ENCODE results near the gene PEPD. TPM values are rescaled to one million over a fixed set of nuclear protein-coding genes. Genes with fewer than 3 reads are reported as not detected.
A peak's percentile ranks its signal among the peaks of the same experiment; 100 is the strongest.

Gene PEPD
- total and polyA plus RNA-seq, 3 experiments from 2014 or later, result 47.9 to 109 (median 49.0) TPM

- Mint-ChIP-seq H3K4me3 (no peak overlapping the region), H3K36me3 (no peaks in the 10 kb centered on the region), H3K27me3 (no peaks in the 10 kb centered on the region), H3K9me3 (no peaks in the 10 kb centered on the region), H3K27ac (no peak overlapping the region), H3K4me1 (peaks cover 2 to 9% (median 5%) of the 10 kb centered on the region in 3 donors)
- H3K36me3 ChIP-seq (ENCODE audit: insufficient read depth, low read length), result no peaks in the 10 kb centered on the region
- H3K27me3 ChIP-seq (ENCODE audit: insufficient read depth, low read length, poor library complexity, severe bottlenecking), result no peaks in the 10 kb centered on the region
- POLR2A ChIA-PET, result no interaction called here
- no peak for DNase-seq
- no peaks in the 10 kb centered on the region for H3K9me3 ChIP-seq (ENCODE audit: low read length)
- H3K4me3 ChIP-seq (ENCODE audit: low read length), result no peak overlapping the region
- CTCF ChIA-PET, result interaction anchor here (2.2 kb wide), 1 partner anchor 13 kb away, joined by 8 read pairs; no protein-coding TSS in a partner anchor
- no peaks in the 10 kb centered on the region for H3K4me1 ChIP-seq (ENCODE audit: insufficient read depth, low read length)
- H3K27ac ChIP-seq (ENCODE audit: low read depth, low read length), result no peak overlapping the region
Measured at GRCh38 chr19:33419788-33420130, 101.8 kb downstream of the PEPD start.

GRCh38 chr19:33418871-33419787 lies 102.5 kb downstream of the PEPD start:
- Mint-ChIP-seq H3K27ac (no peak overlapping the region), H3K4me1 (peaks cover 2 to 9% (median 5%) of the 10 kb centered on the region in 3 donors), H3K36me3 (no peaks in the 10 kb centered on the region), H3K27me3 (no peaks in the 10 kb centered on the region), H3K4me3 (no peak overlapping the region), H3K9me3 (no peaks in the 10 kb centered on the region)
- Histone ChIP-seq H3K27ac (ENCODE audit: low read depth, low read length) (no peak overlapping the region), H3K27me3 (ENCODE audit: insufficient read depth, low read length, poor library complexity, severe bottlenecking) (no peaks in the 10 kb centered on the region), H3K4me1 (ENCODE audit: insufficient read depth, low read length) (no peaks in the 10 kb centered on the region), H3K4me3 (ENCODE audit: low read length) (no peak overlapping the region), H3K9me3 (ENCODE audit: low read length) (no peaks in the 10 kb centered on the region), H3K36me3 (ENCODE audit: insufficient read depth, low read length) (no peaks in the 10 kb centered on the region)
- ChIA-PET POLR2A (no interaction called here), CTCF (interaction anchor here (0.9 to 2.2 kb wide), 2 partner anchors 11 to 12 kb away, joined by 6 to 8 read pairs; no protein-coding TSS in a partner anchor)
- DNase-seq, result no peak

GRCh38 chr19:33418461-33418860 lies 103.1 kb downstream of the PEPD start:
- Histone ChIP-seq H3K9me3 (ENCODE audit: low read length) (no peaks in the 10 kb centered on the region), H3K27ac (ENCODE audit: low read depth, low read length) (no peak overlapping the region), H3K27me3 (ENCODE audit: insufficient read depth, low read length, poor library complexity, severe bottlenecking) (no peaks in the 10 kb centered on the region), H3K36me3 (ENCODE audit: insufficient read depth, low read length) (no peaks in the 10 kb centered on the region), H3K4me3 (ENCODE audit: low read length) (no peak overlapping the region), H3K4me1 (ENCODE audit: insufficient read depth, low read length) (no peaks in the 10 kb centered on the region)
- Mint-ChIP-seq H3K27me3 (no peaks in the 10 kb centered on the region), H3K36me3 (no peaks in the 10 kb centered on the region), H3K27ac (peak overlapping the region in 1 of 8 donors; percentile 31), H3K4me3 (no peak overlapping the region), H3K9me3 (no peaks in the 10 kb centered on the region), H3K4me1 (peaks cover 2 to 9% (median 5%) of the 10 kb centered on the region in 3 donors)
- DNase-seq, result no peak
- POLR2A ChIA-PET, result no interaction called here
- CTCF ChIA-PET, result interaction anchor here (0.9 to 2.2 kb wide), 2 partner anchors 11 to 12 kb away, joined by 6 to 8 read pairs; no protein-coding TSS in a partner anchor

GRCh38 chr19:33417751-33418150 lies 103.8 kb downstream of the PEPD start:
- Mint-ChIP-seq H3K36me3 (no peaks in the 10 kb centered on the region), H3K4me1 (peaks cover 2 to 9% (median 5%) of the 10 kb centered on the region in 3 donors), H3K27ac (no peak overlapping the region), H3K27me3 (no peaks in the 10 kb centered on the region), H3K9me3 (no peaks in the 10 kb centered on the region), H3K4me3 (no peak overlapping the region)
- no peaks in the 10 kb centered on the region for H3K4me1 ChIP-seq (ENCODE audit: insufficient read depth, low read length)
- ChIA-PET POLR2A (no interaction called here), CTCF (interaction anchor here (0.7 to 2.2 kb wide), 3 partner anchors 11 to 153 kb away, joined by 3 to 8 read pairs (median 3); no protein-coding TSS in a partner anchor)
- H3K27ac ChIP-seq (ENCODE audit: low read depth, low read length), result no peak overlapping the region
- no peak for DNase-seq
- no peaks in the 10 kb centered on the region for H3K9me3 ChIP-seq (ENCODE audit: low read length)
- no peaks in the 10 kb centered on the region for H3K36me3 ChIP-seq (ENCODE audit: insufficient read depth, low read length)
- no peak overlapping the region for H3K4me3 ChIP-seq (ENCODE audit: low read length)
- no peaks in the 10 kb centered on the region for H3K27me3 ChIP-seq (ENCODE audit: insufficient read depth, low read length, poor library complexity, severe bottlenecking)

GRCh38 chr19:33416307-33417215 lies 105.0 kb downstream of the PEPD start:
- peak overlapping the region; percentile 30 for H3K4me3 ChIP-seq (ENCODE audit: low read length)
- no peaks in the 10 kb centered on the region for H3K36me3 ChIP-seq (ENCODE audit: insufficient read depth, low read length)
- H3K27ac ChIP-seq (ENCODE audit: low read depth, low read length), result no peak overlapping the region
- peak; percentile 43 to 73 (median 48) for DNase-seq
- H3K27me3 ChIP-seq (ENCODE audit: insufficient read depth, low read length, poor library complexity, severe bottlenecking), result no peaks in the 10 kb centered on the region
- CTCF ChIA-PET, result interaction anchor here (0.6 to 1.9 kb wide), 15 partner anchors 9 to 355 kb away, joined by 3 to 14 read pairs (median 4); no protein-coding TSS in a partner anchor
- POLR2A ChIA-PET, result no interaction called here
- H3K4me1 ChIP-seq (ENCODE audit: insufficient read depth, low read length), result no peaks in the 10 kb centered on the region
- Mint-ChIP-seq H3K4me1 (peaks cover 2 to 9% (median 5%) of the 10 kb centered on the region in 3 donors), H3K36me3 (no peaks in the 10 kb centered on the region), H3K4me3 (peak overlapping the region; percentile 54 to 83 (median 72)), H3K27me3 (no peaks in the 10 kb centered on the region), H3K27ac (peak overlapping the region in 2 of 8 donors; percentile 51 to 64), H3K9me3 (no peaks in the 10 kb centered on the region)
- H3K9me3 ChIP-seq (ENCODE audit: low read length), result no peaks in the 10 kb centered on the region

GRCh38 chr19:33414667-33415605 lies 106.7 kb downstream of the PEPD start:
- peaks cover 0 to 10% (median 0%) of the 10 kb centered on the region in 3 donors for H3K36me3 Mint-ChIP-seq
- Histone ChIP-seq H3K4me3 (ENCODE audit: low read length) (no peak overlapping the region), H3K27me3 (ENCODE audit: insufficient read depth, low read length, poor library complexity, severe bottlenecking) (no peaks in the 10 kb centered on the region), H3K27ac (ENCODE audit: low read depth, low read length) (no peak overlapping the region), H3K36me3 (ENCODE audit: insufficient read depth, low read length) (no peaks in the 10 kb centered on the region), H3K9me3 (ENCODE audit: low read length) (no peaks in the 10 kb centered on the region), H3K4me1 (ENCODE audit: insufficient read depth, low read length) (no peaks in the 10 kb centered on the region)
- no peak overlapping the region for H3K27ac Mint-ChIP-seq
- ChIA-PET CTCF (interaction anchor here (1.0 to 1.9 kb wide), 7 partner anchors 9 to 356 kb away, joined by 3 to 14 read pairs (median 5); no protein-coding TSS in a partner anchor), POLR2A (no interaction called here)
- peaks cover 2 to 9% (median 5%) of the 10 kb centered on the region in 3 donors for H3K4me1 Mint-ChIP-seq
- no peaks in the 10 kb centered on the region for H3K27me3 Mint-ChIP-seq
- DNase-seq, result peak in 1 of 5 donors; percentile 44
- no peaks in the 10 kb centered on the region for H3K9me3 Mint-ChIP-seq
- no peak overlapping the region for H3K4me3 Mint-ChIP-seq
